Lung (tissue), 12 donors: ENCODE data around the gene POLN. TPM values are rescaled to one million over a fixed set of nuclear protein-coding genes. Genes with fewer than 3 reads are reported as not detected.
A peak's percentile ranks its signal among the peaks of the same experiment; 100 is the strongest.

Experiments
- ATAC-seq: fragments of 200-7000 bp; cut with Tn5 transposase; one replicate; pipeline ENCODE4 v1.9.1; 2020; ENCODE audit warnings: moderate number of reproducible peaks; ENCODE audit not compliant: insufficient read depth, low FRiP score
- DNase-seq, 3 donors: peaks; one replicate each; pipeline ENCODE4 v3.0.0-alpha.2; 2013 to 2017
- H3K27ac ChIP-seq, 2 donors: one replicate each; pipeline ENCODE4 v1.5.1; 2013; ENCODE audit warnings: mild to moderate bottlenecking in 2 of 2, moderate library complexity in 2 of 2, control low read depth in 1 of 2, inconsistent platforms in 1 of 2, low read depth in 1 of 2, low read length in 1 of 2
- H3K27me3 ChIP-seq, 3 donors: one replicate each; pipeline ENCODE4 v1.5.1; 2013; ENCODE audit warnings: low read length in 2 of 3; ENCODE audit not compliant: control insufficient read depth in 3 of 3, insufficient read depth in 3 of 3
- H3K36me3 ChIP-seq, 4 donors: one replicate each; pipeline ENCODE4 v1.5.1; 2013; ENCODE audit warnings: low read length in 4 of 4, mild to moderate bottlenecking in 1 of 4, moderate library complexity in 1 of 4; ENCODE audit not compliant: control insufficient read depth in 4 of 4, insufficient read depth in 4 of 4
- H3K4me1 ChIP-seq, 5 donors: one replicate each; pipeline ENCODE4 v1.5.1; 2013; ENCODE audit warnings: low read length in 5 of 5, mild to moderate bottlenecking in 2 of 5, moderate library complexity in 1 of 5; ENCODE audit not compliant: control insufficient read depth in 5 of 5, insufficient read depth in 5 of 5
- H3K4me3 ChIP-seq: one replicate; pipeline ENCODE4 v1.5.1; 2013; ENCODE audit warnings: mild to moderate bottlenecking, control low read depth, moderate library complexity
- H3K9ac ChIP-seq, 2 donors: one replicate each; pipeline ENCODE4 v1.5.1; 2013; ENCODE audit warnings: low read length in 2 of 2, control low read depth in 1 of 2; ENCODE audit not compliant: insufficient read depth in 1 of 2
- H3K9me3 ChIP-seq, 4 donors: one replicate each; pipeline ENCODE4 v1.5.1; 2013; ENCODE audit warnings: low read length in 3 of 4, mild to moderate bottlenecking in 1 of 4, moderate library complexity in 1 of 4; ENCODE audit not compliant: control insufficient read depth in 4 of 4, insufficient read depth in 3 of 4
- CTCF ChIP-seq: IDR thresholded peaks from 2 replicates; pipeline ENCODE4 v1.5.1; 2012; ENCODE audit warnings: mild to moderate bottlenecking; ENCODE audit errors: control extremely low read depth, extremely low read depth
- WGBS, 2 donors: extraction: QIAGEN DNeasy Blood & Tissue Kit; methylation state at CpG; one replicate each; pipeline ENCODE4 v1.1.7; 2013; 5-methylcytosine and 5-hydroxymethylcytosine counted together
- polyA plus RNA-seq, 2 donors: library from polyadenylated mRNA; stranded (reverse); fragments of 200-250 nt; gene quantifications; one replicate each; pipeline ENCODE4 v1.2.1, GENCODE V29; 2013
- total RNA-seq, 2 donors: library from RNA; depleted of rRNA in 1 of 2; stranded (reverse); fragments of >200 nt in 1 of 2; gene quantifications; one replicate each; pipeline ENCODE4 v1.2.1, GENCODE V29; 2014 to 2021
- donor health status: control.
- donor health status: control.
- donor health status: Bipolar disorder and iron deficiency.
- donor health status: healthy.
- donor health status: DM: yes; HTN: yes; CAD: no.

Gene POLN
- total and polyA plus RNA-seq, 4 donors: 0.68 to 3.7 (median 2.2) TPM

- Histone ChIP-seq H3K27me3 (no peaks in the 10 kb centered on the region), H3K4me3 (no peak overlapping the region), H3K9me3 (no peaks in the 10 kb centered on the region), H3K9ac (no peak overlapping the region), H3K36me3 (no peaks in the 10 kb centered on the region), H3K4me1 (no peaks in the 10 kb centered on the region), H3K27ac (no peak overlapping the region)
- TF ChIP-seq CTCF: no peak
- WGBS, 2 donors: 72 to 78% methylated on average over 7 of the region's 7 CpGs
- ATAC-seq (no peak), DNase-seq (peak in 2 of 3 donors; percentile 9 to 15)
These were observed 99.1 kb downstream of the POLN start for GRCh38 chr4:2142630-2143427.

- Histone ChIP-seq H3K9me3 (no peaks in the 10 kb centered on the region), H3K4me1 (no peaks in the 10 kb centered on the region), H3K4me3 (no peak overlapping the region), H3K9ac (no peak overlapping the region), H3K36me3 (no peaks in the 10 kb centered on the region), H3K27ac (no peak overlapping the region), H3K27me3 (no peaks in the 10 kb centered on the region)
- peak in 2 of 3 donors; percentile 15 to 64 for DNase-seq
- no peak for ATAC-seq
- 73 to 80% methylated on average over 7 of the region's 7 CpGs for WGBS, 2 donors
- no peak for TF ChIP-seq CTCF
These were observed 100.0 kb downstream of the POLN start for GRCh38 chr4:2141762-2142451.

GRCh38 chr4:2141022-2141761 lies 100.7 kb downstream of the POLN start:
- Histone ChIP-seq H3K36me3 (no peaks in the 10 kb centered on the region), H3K27me3 (no peaks in the 10 kb centered on the region), H3K9me3 (no peaks in the 10 kb centered on the region), H3K4me1 (no peaks in the 10 kb centered on the region), H3K4me3 (no peak overlapping the region), H3K9ac (no peak overlapping the region), H3K27ac (no peak overlapping the region)
- TF ChIP-seq CTCF: no peak
- WGBS, 2 donors: 87 to 88% methylated on average over 8 of the region's 8 CpGs
- ATAC-seq (no peak), DNase-seq (no peak)
